ENCODE results near the gene NUP188. TPM values are rescaled to one million over a fixed set of nuclear protein-coding genes. Genes with fewer than 3 reads are reported as not detected.
"Not testable (repeated sequence)": the region's sequence is repeated elsewhere in the genome, so short reads cannot be mapped to it uniquely, and the experiment has no call there.

Gene NUP188
- total RNA-seq, 1 donor from 2014 or later, result 30.1 TPM

DNA sequence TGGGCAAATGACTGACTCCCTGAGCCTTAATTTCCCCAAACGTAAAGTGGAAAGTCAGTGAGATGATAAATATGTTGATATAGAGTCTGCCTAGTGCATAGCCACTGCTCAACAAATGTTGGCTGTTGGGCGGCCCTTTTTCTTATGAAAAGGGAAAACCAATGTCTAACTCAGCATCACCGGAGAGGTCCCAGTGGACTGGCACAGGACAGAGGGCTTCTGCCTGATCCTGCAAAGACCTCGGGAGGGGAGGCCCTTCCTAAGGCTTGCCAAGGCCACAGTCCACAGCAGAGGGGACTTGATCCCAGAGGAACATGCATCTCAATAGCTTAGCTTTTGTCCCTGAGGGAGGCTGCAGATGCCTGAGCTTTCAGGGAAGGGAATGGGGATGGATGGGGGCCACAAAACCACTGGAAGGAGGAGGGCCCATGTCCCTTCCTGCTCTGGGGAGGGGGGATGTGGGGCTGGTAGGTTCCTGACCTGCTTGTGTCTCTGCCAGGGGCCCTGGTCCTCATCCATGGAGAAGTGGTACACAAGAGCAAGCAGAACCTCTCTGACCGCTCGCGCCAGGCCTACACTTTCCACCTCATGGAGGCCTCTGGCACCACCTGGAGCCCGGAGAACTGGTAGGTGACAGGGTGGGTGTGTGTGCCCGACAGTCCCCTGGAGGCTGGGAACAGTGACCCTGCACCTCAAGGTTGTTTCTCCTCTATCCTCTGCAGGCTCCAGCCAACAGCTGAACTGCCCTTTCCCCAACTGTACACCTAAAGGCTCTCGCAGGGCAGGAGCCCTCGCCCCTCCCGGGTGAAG is 6.3 kb upstream of the NUP188 start:
- DNase-seq (ENCODE audit: low spot score), result no peak

DNA sequence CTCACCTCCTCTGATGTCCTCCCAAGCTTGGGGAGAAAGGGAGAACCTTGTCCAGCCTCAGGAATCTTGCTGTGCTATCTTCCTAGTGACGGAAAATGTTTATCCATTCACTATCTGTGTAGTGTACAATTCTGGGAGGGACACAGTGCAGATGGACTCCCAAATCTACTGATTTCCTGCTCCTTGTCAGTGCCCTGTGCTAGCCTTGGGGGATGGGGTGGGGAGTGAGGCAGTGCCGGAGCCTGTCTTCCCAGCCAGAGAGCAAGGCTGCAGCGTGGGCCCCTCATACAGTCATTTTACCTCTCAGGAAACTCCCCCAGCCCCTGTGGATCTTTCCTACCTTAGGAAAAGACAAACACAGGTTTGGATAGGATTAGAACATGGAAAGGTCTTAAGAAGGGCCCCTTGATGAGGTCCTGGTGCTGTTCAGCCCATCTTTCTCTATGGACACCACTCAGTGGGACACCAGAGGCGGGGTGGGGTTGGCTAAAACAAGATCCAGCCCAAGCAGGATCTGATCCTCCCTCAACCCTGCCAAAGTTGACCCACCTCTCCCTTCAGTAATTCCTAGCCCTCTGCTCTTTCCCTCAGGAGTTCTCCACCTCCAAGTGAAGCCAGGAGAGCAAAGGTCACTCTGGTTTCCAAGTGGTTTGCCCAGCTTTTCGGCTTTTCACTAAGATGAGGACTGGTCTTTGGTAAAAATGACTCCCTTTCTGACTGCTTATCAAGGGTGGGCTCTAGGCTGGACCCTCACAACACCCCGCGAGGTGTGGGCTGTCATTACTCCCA is 3.5 kb upstream of the NUP188 start:
- no peak for DNase-seq (ENCODE audit: low spot score)

DNA sequence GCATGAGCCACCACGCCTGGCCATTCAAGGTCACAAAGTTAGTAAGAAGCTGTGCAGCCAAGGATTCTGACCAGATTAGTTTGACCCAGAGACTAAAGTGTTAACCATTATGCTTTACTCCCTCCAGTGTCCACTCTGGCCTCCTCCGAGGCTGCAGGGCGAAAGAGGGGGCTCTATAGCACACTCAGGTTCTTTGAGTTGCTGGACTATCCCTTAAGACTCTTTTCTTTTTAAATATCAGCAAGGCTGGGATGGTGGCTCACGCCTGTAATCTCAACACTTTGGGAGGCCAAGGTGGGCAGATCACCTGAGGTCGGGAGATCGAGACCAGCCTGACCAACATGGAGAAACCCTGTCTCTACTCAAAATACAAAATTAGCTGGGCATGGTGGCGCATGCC is 2.5 kb upstream of the NUP188 start:
- DNase-seq (ENCODE audit: low spot score), result not testable (repeated sequence)

- no peak for DNase-seq (ENCODE audit: low spot score)
Observed at GRCh38 chr9:128945798-128946501, 1.5 kb upstream of the NUP188 start.

GRCh38 chr9:128946571-128947276 is 775 bp upstream of the NUP188 start:
- no peak for DNase-seq (ENCODE audit: low spot score)

GRCh38 chr9:128947277-128947526 is 297 bp upstream of the NUP188 start:
- no peak for DNase-seq (ENCODE audit: low spot score)

DNA sequence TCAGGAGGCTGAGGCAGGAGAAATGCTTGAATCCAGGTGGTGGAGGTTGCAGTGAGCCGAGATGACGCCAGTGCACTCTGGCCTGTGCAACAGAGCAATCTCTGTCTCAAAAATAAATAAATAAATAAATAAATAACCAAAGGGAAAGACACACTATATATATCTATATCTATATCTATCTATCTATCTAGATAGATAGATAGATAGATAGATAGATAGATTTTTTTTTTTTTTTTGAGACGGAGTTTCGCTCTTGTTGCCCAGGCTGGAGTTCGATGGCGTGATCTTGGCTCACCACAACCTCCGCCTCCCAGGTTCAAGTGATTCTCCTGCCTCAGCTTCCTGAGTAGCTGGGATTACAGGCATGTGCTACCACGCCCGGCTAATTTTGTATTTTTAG is 13.9 kb downstream of the NUP188 start:
- DNase-seq (ENCODE audit: low spot score), result not testable (repeated sequence)

- no peak for DNase-seq (ENCODE audit: low spot score)
Observed at GRCh38 chr9:128969491-128969890, 22.0 kb downstream of the NUP188 start.

DNA sequence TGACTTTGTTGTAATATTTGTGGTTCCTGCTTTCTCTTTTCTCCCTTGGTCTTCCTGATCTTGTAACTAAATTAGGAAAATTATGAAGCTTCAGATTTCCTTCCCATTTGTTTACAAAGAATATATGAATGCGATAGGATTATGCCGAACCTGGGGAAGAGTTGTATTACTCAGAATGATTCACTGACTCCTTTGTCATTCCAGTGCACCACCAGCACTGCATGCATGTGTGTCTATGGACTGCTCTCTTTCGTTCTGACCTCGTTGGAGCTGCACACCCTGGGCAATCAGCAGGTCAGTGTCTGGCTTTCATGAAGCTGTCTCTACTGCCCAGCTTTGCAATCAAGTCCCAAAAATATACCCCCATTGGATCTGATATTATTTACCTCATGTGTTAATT is 25.5 kb downstream of the NUP188 start:
- DNase-seq (ENCODE audit: low spot score), result no peak

GRCh38 chr9:128979111-128979510 is 31.6 kb downstream of the NUP188 start:
- DNase-seq (ENCODE audit: low spot score), result no peak

DNA sequence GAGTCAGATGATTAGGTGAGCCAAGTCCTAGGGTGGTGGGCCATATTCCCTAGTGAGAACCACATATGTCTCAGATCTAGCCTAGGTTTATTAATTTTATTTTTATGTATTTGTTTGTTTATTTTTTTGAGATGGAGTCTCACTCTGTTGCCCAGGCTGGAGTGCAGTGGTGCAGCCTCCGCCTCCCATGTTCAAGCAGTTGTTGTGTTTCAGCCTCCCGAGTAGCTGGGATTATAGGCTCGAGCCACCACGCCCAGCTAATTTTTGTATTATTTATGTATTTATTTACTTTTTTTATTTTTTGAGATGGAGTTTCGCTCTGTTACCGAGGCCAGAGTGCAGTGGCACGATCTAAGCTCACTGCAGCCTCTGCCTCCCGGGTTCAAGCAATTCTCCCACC is 36.0 kb downstream of the NUP188 start:
- DNase-seq (ENCODE audit: low spot score), result no peak

- DNase-seq (ENCODE audit: low spot score), result no peak
Observed at GRCh38 chr9:128986671-128987070, 39.2 kb downstream of the NUP188 start.

GRCh38 chr9:128987805-128988204 is 40.3 kb downstream of the NUP188 start:
- peak; percentile 68 for DNase-seq (ENCODE audit: low spot score)

DNA sequence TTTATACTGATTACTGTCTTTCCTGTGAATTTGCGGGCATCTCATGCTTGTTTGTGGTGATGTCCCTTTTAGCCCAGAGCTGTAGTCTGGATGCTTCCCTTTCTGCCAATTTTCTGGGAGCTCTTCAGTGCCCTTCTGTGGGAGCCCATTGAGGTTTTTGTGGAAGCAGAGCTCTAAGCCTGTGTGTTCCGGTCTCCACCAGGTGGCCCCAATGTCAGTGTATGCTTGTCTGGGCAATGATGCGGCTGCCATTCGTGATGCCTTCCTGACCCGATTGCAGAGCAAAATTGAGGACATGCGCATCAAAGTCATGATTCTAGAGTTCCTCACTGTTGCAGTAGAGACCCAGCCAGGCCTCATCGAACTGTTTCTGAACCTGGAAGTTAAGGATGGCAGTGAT is 45.5 kb downstream of the NUP188 start:
- no peak for DNase-seq (ENCODE audit: low spot score)

DNA sequence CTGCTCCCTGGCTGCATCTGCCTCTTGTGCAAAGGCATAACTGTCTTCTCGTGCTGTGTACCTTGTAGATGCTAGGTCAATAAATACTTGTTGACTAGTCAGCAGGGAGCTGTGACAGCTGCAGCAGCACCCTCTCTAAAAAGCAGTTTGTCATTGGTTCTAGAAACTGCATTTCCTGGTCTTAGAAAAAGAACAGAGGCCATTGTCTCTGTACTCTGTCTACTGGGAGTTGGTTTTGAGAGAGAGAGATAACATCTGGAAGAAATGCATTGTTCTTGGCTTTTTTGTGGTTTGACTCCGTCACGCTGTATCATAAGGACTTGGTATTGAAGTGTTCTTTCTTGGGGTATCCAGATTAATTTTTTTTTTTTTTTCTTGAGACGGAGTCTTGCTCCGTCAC is 48.3 kb downstream of the NUP188 start:
- no peak for DNase-seq (ENCODE audit: low spot score)

DNA sequence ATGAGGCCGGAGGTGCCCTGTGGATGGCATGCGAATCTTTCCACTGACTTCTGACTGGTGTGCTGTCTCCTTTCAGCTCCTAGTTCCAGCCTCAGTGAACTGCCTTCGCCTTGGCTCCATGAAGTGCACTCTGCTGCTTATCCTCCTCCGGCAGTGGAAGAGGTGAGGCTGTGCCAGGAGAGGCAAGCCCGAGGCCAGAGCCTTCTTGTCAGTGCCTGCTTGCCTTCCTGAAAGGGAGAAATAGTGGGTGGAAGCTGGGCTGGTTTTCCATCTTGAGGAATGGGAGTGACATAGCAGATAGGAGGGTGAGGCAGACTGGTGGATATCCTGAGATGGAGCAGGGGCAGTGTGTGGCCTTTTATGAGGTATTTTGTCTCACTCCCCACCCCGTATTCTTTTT is 51.0 kb downstream of the NUP188 start:
- no peak for DNase-seq (ENCODE audit: low spot score)

- no peak for DNase-seq (ENCODE audit: low spot score)
Observed at GRCh38 chr9:128999581-129000206, 52.2 kb downstream of the NUP188 start.

DNA sequence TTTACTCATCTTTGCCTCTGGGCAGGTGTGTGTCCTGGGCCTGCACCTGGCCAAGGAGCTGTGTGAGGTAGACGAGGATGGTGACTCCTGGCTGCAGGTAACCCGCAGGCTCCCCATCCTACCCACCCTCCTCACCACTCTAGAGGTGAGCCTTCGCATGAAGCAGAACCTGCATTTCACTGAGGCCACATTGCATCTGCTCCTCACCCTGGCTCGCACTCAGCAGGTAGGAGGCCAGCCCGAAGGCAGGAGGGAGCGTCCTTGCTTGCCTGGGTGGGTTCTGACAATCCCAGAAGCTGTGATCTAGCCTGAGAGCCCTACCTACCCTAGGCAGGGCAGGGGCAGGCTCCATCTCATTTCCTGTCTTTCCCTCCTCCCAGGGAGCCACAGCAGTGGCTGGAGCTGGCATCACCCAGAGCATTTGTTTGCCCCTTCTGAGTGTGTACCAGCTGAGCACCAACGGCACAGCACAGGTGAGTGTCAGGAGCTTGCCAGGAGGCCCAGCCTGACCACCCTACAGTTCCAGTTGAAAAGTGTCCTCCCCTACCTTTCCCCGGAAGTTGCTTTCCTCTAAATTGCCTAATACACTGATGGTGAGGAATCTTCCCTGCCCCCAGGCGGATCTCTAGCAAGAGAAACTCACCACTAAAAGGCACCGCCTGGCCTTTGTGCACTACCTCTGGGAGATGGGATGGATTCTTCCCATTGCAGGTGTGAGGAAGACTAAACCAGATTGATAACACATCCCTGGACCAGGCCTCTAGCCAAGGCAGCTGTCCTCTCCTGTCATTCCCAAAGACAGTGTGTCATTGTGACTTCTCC is 54.2 kb downstream of the NUP188 start:
- no peak for DNase-seq (ENCODE audit: low spot score)

DNA sequence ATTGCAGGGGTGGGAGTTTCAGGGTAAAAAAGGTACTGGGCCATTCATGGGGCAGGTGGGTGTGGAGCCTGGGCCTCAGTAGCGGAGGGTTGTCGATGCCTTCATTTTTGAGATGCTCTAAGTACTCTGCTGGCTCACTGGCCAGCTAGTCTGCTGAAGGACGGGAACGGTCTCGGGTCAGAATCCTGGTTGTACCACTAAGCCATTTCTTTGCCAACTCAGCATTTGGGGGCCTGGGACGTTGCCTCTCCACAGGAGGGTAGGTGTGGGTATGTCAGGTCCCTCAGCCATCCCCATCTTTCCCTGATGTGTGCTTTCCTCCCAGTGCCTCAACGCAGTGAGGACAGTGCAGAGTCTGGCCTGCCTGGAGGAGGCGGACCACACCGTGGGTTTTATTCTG is 55.5 kb downstream of the NUP188 start:
- DNase-seq (ENCODE audit: low spot score), result no peak

DNA sequence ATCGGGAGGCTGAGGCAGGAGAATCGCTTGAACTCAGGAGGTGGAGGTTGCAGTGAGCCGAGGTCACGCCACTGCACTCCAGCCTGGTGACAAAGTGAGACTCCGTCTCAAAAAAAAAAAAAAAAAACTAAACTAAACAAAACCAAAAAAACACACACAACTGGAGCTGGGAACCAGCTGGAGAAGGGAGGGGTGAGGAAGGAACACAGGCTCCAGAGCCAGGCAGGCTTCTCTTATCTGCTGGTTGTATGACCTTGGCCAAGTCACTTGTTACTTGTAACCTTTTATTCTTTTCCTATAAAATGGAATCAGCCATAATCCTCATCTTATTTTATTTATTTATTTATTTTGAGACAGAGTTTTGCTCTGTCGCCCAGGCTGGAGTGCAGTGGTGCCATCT is 56.7 kb downstream of the NUP188 start:
- DNase-seq (ENCODE audit: low spot score), result not testable (repeated sequence)
